ENCODE data around the gene NOP56.

The NOP56 gene

DNA sequence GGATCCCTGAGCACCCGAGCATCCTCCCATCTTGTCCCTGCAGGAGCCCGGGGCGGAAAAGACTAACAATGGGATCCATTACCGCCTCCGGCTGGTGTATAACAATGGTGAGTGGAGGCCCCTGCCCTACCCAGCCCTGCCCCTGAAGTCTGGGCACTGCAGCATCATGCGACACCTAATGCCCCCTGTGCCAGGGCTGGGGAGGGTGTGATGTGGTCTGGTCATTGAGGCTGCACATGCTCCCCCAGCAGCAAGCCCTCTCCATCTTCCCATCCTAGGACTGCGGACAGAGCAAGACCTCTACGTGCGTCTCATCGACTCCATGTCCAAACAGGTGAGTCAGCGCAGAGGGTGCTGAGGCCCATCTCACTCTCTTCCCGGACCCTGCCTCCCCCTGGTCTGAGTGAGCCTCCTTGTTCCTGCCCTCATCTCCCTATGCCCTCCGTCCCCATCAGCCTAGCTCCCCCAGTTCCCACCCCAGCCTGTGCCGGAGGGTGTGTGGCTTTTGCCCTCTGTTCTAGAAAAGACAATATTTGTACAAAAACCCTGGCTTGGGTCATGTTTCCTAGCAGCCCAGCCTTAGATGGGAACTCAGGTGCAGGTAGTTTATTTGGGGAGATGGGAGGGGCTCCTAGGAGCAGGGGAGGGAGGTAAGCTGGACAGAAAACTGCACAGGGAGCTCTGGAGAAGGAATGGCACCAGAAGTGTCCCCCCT, 53.7 kb downstream of the NOP56 start:
- DNase-seq: no peak

- DNase-seq: no peak
These were observed 54.4 kb downstream of the NOP56 start for GRCh38 chr20:2706688-2707352.

DNA sequence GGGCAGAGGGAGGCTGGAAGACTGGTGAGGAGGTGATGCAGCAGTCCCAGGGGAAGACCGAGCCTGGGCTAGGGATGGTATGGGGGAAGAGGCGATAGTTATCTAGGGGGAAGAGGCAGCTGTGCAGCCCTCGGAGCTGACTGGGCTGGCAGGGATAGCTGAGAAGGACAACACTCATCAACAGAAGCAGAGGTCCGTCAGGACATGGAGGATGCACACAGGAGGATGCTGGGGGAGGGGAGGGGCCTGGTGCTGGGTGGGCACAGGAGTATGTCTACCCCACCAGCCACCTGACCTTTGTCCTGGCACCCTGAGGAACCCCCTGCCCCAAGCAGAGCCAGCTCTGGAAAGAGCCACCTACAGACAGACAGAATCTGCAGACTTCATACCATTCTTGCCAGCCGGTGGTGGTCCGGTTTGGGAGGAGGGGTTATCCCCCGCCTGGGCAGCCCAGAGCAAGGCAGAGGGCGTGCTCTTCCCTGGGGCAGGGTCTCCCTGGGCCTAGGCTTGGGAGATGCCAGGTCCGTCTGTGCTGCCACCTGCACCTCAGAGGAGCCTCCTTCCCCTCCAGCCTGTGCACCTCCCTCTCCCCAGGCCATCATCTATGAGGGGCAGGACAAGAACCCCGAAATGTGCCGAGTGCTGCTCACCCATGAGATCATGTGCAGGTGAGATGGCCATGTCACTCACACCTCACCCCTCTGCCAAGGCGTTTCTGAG, 55.1 kb downstream of the NOP56 start:
- DNase-seq: no peak

Data from SHP77 treated with DMSO at 0.1 percent for 48 hours (cell line).